Measurements from ENCODE around the gene IMPG2. TPM values are rescaled to one million over a fixed set of nuclear protein-coding genes. Genes with fewer than 3 reads are reported as not detected.

The IMPG2 gene
- polyA plus RNA-seq, 1 donor (not counting 4 experiments of a cell fraction or from before 2014, with no cell fraction given): 0.16 TPM

- Histone ChIP-seq H3K36me3 (ENCODE audit: control insufficient read depth in 2 of 2, extremely low read depth in 1 of 2, insufficient read depth in 2 of 2, low read length in 2 of 2) (no peaks in the 10 kb centered on the region), H3K9ac (ENCODE audit: control insufficient read depth, extremely low read depth, insufficient read depth, low read length) (no peak overlapping the region), H3K79me2 (ENCODE audit: control insufficient read depth, insufficient read depth, low read length) (no peaks in the 10 kb centered on the region), H3K9me1 (ENCODE audit: control insufficient read depth, extremely low read depth, insufficient read depth, low read length) (no peaks in the 10 kb centered on the region), H3K4me1 (ENCODE audit: control insufficient read depth, extremely low read depth, insufficient read depth, low read length) (no peaks in the 10 kb centered on the region), H2AFZ (ENCODE audit: control insufficient read depth, low read length) (no peak overlapping the region), H3K27me3 (ENCODE audit: control insufficient read depth, extremely low read depth, insufficient read depth, low read length) (no peaks in the 10 kb centered on the region), H4K20me1 (ENCODE audit: control insufficient read depth, extremely low read depth, insufficient read depth, low read length) (no peaks in the 10 kb centered on the region), H3K4me2 (ENCODE audit: control insufficient read depth, extremely low read depth, insufficient read depth, low read depth, low read length) (no peak overlapping the region), H3K27ac (ENCODE audit: control insufficient read depth, insufficient read depth, low read length) (no peak overlapping the region), H3K4me3 (ENCODE audit: control insufficient read depth in 2 of 3, extremely low read depth in 1 of 3, insufficient read depth in 2 of 3, low read depth in 1 of 3, low read length in 3 of 3) (no peak overlapping the region), H3K9me3 (ENCODE audit: control insufficient read depth, low read depth, low read length) (no peaks in the 10 kb centered on the region)
- dilution Hi-C loops (cut with MboI; ENCODE audit: extremely low pct_ligation_motif_present, low sequenced_read_pairs): no loop called here
- TF ChIP-seq EZH2 (IDR thresholded peaks at IDR 0.05; ENCODE audit: low read length): no peak
- FAIRE-seq (peak; percentile 20), DNase-seq (ENCODE audit: low read depth, low spot score) (no peak)
These were observed 137.6 kb downstream of the IMPG2 start for GRCh38 chr3:101182734-101183133.

- FAIRE-seq (no peak), DNase-seq (ENCODE audit: low read depth, low spot score) (no peak)
- Histone ChIP-seq H3K27ac (ENCODE audit: control insufficient read depth, insufficient read depth, low read length) (no peak overlapping the region), H3K9me1 (ENCODE audit: control insufficient read depth, extremely low read depth, insufficient read depth, low read length) (no peaks in the 10 kb centered on the region), H3K4me1 (ENCODE audit: control insufficient read depth, extremely low read depth, insufficient read depth, low read length) (no peaks in the 10 kb centered on the region), H3K9me3 (ENCODE audit: control insufficient read depth, low read depth, low read length) (no peaks in the 10 kb centered on the region), H3K79me2 (ENCODE audit: control insufficient read depth, insufficient read depth, low read length) (no peaks in the 10 kb centered on the region), H3K4me2 (ENCODE audit: control insufficient read depth, extremely low read depth, insufficient read depth, low read depth, low read length) (no peak overlapping the region), H3K27me3 (ENCODE audit: control insufficient read depth, extremely low read depth, insufficient read depth, low read length) (no peaks in the 10 kb centered on the region), H3K4me3 (ENCODE audit: control insufficient read depth in 2 of 3, extremely low read depth in 1 of 3, insufficient read depth in 2 of 3, low read depth in 1 of 3, low read length in 3 of 3) (no peak overlapping the region), H2AFZ (ENCODE audit: control insufficient read depth, low read length) (no peak overlapping the region), H3K36me3 (ENCODE audit: control insufficient read depth in 2 of 2, extremely low read depth in 1 of 2, insufficient read depth in 2 of 2, low read length in 2 of 2) (no peaks in the 10 kb centered on the region), H3K9ac (ENCODE audit: control insufficient read depth, extremely low read depth, insufficient read depth, low read length) (no peak overlapping the region), H4K20me1 (ENCODE audit: control insufficient read depth, extremely low read depth, insufficient read depth, low read length) (no peaks in the 10 kb centered on the region)
- TF ChIP-seq CTCF (optimal IDR thresholded peaks at IDR 0.05 in 1 of 3, IDR thresholded peaks at IDR 0.05 in 1 of 3, conservative IDR thresholded peaks at IDR 0.05 in 1 of 3; ENCODE audit: extremely low read depth in 1 of 3, insufficient read depth in 2 of 3, low read length in 3 of 3) (no peak), EZH2 (IDR thresholded peaks at IDR 0.05; ENCODE audit: low read length) (no peak)
- dilution Hi-C loops (cut with MboI; ENCODE audit: extremely low pct_ligation_motif_present, low sequenced_read_pairs): no loop called here
These were observed 138.6 kb downstream of the IMPG2 start for GRCh38 chr3:101181801-101182200.

DNA sequence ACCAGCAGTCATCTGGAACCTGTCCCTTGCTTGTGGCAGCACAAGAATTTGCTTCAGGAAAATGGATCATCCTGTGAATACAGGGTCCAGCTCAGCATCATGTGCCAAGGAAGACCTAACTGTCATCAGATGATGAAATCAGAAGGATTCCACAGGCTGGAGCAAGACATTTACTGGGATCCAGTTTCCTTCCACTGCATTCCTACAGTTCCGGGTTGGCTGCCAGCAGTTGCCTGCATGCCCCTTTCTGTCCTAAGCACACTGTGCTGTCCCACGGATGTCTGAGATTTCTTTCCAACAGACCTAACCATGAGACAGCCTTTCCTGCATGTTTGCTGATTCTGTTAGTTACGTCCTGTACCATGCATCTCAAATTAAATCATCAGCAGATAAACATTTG lies 140.7 kb downstream of the IMPG2 start:
- H2AFZ ChIP-seq (ENCODE audit: control insufficient read depth, low read length): no peak overlapping the region
- FAIRE-seq (peak; percentile 20), DNase-seq (ENCODE audit: low read depth, low spot score) (no peak)
- H3K9me1 ChIP-seq (ENCODE audit: control insufficient read depth, extremely low read depth, insufficient read depth, low read length): no peaks in the 10 kb centered on the region
- H3K4me1 ChIP-seq (ENCODE audit: control insufficient read depth, extremely low read depth, insufficient read depth, low read length): no peaks in the 10 kb centered on the region
- no peak overlapping the region for H3K4me2 ChIP-seq (ENCODE audit: control insufficient read depth, extremely low read depth, insufficient read depth, low read depth, low read length)
- H4K20me1 ChIP-seq (ENCODE audit: control insufficient read depth, extremely low read depth, insufficient read depth, low read length): no peaks in the 10 kb centered on the region
- no peak overlapping the region for H3K27ac ChIP-seq (ENCODE audit: control insufficient read depth, insufficient read depth, low read length)
- no peaks in the 10 kb centered on the region for H3K27me3 ChIP-seq (ENCODE audit: control insufficient read depth, extremely low read depth, insufficient read depth, low read length)
- dilution Hi-C loops (cut with MboI; ENCODE audit: extremely low pct_ligation_motif_present, low sequenced_read_pairs): no loop called here
- TF ChIP-seq CTCF (optimal IDR thresholded peaks at IDR 0.05 in 1 of 3, IDR thresholded peaks at IDR 0.05 in 1 of 3, conservative IDR thresholded peaks at IDR 0.05 in 1 of 3; ENCODE audit: extremely low read depth in 1 of 3, insufficient read depth in 2 of 3, low read length in 3 of 3) (no peak), EZH2 (IDR thresholded peaks at IDR 0.05; ENCODE audit: low read length) (no peak)
- H3K9ac ChIP-seq (ENCODE audit: control insufficient read depth, extremely low read depth, insufficient read depth, low read length): no peak overlapping the region
- H3K9me3 ChIP-seq (ENCODE audit: control insufficient read depth, low read depth, low read length): no peaks in the 10 kb centered on the region
- H3K79me2 ChIP-seq (ENCODE audit: control insufficient read depth, insufficient read depth, low read length): no peaks in the 10 kb centered on the region
- H3K36me3 ChIP-seq (ENCODE audit: control insufficient read depth in 2 of 2, extremely low read depth in 1 of 2, insufficient read depth in 2 of 2, low read length in 2 of 2): no peaks in the 10 kb centered on the region
- H3K4me3 ChIP-seq (ENCODE audit: control insufficient read depth in 2 of 3, extremely low read depth in 1 of 3, insufficient read depth in 2 of 3, low read depth in 1 of 3, low read length in 3 of 3): no peak overlapping the region
